ENCODE measurements around the gene MAP2K5.

- TF ChIP-seq CTCF (IDR thresholded peaks at IDR 0.05; ENCODE audit: low read depth, low read length) = no peak
- no peak for TF ChIP-seq EZH2phosphoT487 (IDR thresholded peaks at IDR 0.05; ENCODE audit: low read depth)
Measured at GRCh38 chr15:67501836-67502461, 40.6 kb upstream of the MAP2K5 start.

All from OCI-LY3 (cell line).